ENCODE measurements around the gene GRIA4. TPM values are rescaled to one million over a fixed set of nuclear protein-coding genes. Genes with fewer than 3 reads are reported as not detected.

Gene GRIA4
- total and polyA plus RNA-seq, 11 donors, result 0.45 TPM; not detected in 10

DNA sequence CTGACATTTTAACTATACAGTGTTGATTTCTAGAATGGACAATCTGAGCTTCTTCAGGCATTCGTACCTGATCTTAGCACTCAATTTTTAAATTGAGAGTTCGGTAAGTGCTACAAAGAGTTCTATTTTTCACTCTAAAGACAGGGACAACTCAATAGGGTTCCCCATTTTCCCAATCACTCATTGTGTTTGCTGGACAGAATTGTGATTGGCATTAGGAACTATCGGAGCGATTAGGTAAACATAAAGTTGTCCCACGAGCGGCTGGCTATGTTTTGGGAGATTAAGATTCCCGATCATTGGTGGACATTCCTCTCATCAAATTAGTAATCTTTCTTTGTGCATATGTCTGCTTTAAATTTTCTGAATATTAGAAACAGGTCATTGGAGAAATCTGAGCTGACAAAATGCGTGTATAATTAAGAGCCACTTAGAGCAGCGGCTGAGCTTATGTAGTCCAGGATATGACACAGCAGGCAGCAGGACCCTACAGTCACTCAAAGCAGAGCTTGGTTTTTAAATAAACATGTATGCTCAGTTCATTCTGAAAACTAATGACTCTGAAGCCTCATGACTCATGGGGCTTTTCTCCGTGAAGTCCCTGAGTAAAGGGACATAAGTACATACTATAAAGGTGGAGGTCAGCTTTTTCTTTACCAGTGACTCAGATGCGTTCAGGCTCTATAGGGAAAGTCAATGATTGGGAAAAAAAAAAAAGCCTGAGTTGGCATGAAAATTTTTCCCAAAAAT is 109.4 kb downstream of the GRIA4 start:
- Histone ChIP-seq H3K27ac (no peak overlapping the region), H3K4me3 (no peak overlapping the region), H3K36me3 (no peaks in the 10 kb centered on the region), H3K4me1 (no peaks in the 10 kb centered on the region), H3K27me3 (no peaks in the 10 kb centered on the region), H3K9me3 (no peaks in the 10 kb centered on the region)
- ATAC-seq, result no peak
- intact Hi-C loops (cut with DNase I), result no loop called here
- 85 to 87% (median 87%) methylated on average over 11 of the region's 11 CpGs for WGBS, 4 donors
- TF ChIP-seq, protein P1, sequence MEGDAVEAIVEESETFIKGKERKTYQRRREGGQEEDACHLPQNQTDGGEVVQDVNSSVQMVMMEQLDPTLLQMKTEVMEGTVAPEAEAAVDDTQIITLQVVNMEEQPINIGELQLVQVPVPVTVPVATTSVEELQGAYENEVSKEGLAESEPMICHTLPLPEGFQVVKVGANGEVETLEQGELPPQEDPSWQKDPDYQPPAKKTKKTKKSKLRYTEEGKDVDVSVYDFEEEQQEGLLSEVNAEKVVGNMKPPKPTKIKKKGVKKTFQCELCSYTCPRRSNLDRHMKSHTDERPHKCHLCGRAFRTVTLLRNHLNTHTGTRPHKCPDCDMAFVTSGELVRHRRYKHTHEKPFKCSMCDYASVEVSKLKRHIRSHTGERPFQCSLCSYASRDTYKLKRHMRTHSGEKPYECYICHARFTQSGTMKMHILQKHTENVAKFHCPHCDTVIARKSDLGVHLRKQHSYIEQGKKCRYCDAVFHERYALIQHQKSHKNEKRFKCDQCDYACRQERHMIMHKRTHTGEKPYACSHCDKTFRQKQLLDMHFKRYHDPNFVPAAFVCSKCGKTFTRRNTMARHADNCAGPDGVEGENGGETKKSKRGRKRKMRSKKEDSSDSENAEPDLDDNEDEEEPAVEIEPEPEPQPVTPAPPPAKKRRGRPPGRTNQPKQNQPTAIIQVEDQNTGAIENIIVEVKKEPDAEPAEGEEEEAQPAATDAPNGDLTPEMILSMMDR (IDR thresholded peaks at IDR 0.05), result no peak
- no peak for TF ChIP-seq POLR2A (IDR thresholded peaks at IDR 0.05)
- no peak for DNase-seq

- Histone ChIP-seq H3K27me3 (no peaks in the 10 kb centered on the region), H3K4me3 (no peak overlapping the region), H3K4me1 (no peaks in the 10 kb centered on the region), H3K9me3 (no peaks in the 10 kb centered on the region), H3K36me3 (no peaks in the 10 kb centered on the region), H3K27ac (no peak overlapping the region)
- DNase-seq, result no peak
- no peak for TF ChIP-seq POLR2A (IDR thresholded peaks at IDR 0.05)
- TF ChIP-seq, protein P1 (IDR thresholded peaks at IDR 0.05), result no peak
- intact Hi-C loops (cut with DNase I), result no loop called here
- ATAC-seq, result no peak
- 76 to 82% (median 80%) methylated on average over 2 of the region's 2 CpGs for WGBS, 4 donors
Measured at GRCh38 chr11:105720096-105720495, 110.2 kb downstream of the GRIA4 start.

- Histone ChIP-seq H3K27ac (no peak overlapping the region), H3K9me3 (peaks cover 0 to 8% (median under 1%) of the 10 kb centered on the region in 12 donors), H3K4me1 (no peaks in the 10 kb centered on the region), H3K4me3 (no peak overlapping the region), H3K27me3 (no peaks in the 10 kb centered on the region), H3K36me3 (no peaks in the 10 kb centered on the region)
- WGBS, 4 donors, result 73 to 81% (median 76%) methylated on average over 3 of the region's 3 CpGs
- ATAC-seq (no peak), DNase-seq (no peak)
- intact Hi-C loops (cut with DNase I), result no loop called here
- TF ChIP-seq, protein P1 (IDR thresholded peaks at IDR 0.05), result no peak
- TF ChIP-seq POLR2A (IDR thresholded peaks at IDR 0.05), result no peak
Measured at GRCh38 chr11:105723269-105723668, 113.4 kb downstream of the GRIA4 start.

GRCh38 chr11:105732611-105733010 is 122.7 kb downstream of the GRIA4 start:
- no peak for DNase-seq
- WGBS, 4 donors, result 87 to 90% (median 88%) methylated on average over 3 of the region's 3 CpGs
- H3K27ac ChIP-seq, result no peak overlapping the region

More at GRCh38 chr11:105732611-105733010, 122.7 kb downstream of the GRIA4 start:
- TF ChIP-seq POLR2A (IDR thresholded peaks at IDR 0.05), result no peak
- TF ChIP-seq, protein P1 (IDR thresholded peaks at IDR 0.05), result no peak
- Histone ChIP-seq H3K4me3 (no peak overlapping the region), H3K36me3 (no peaks in the 10 kb centered on the region), H3K27me3 (no peaks in the 10 kb centered on the region), H3K9me3 (peaks cover 0 to 19% (median 4%) of the 10 kb centered on the region in 12 donors), H3K4me1 (no peaks in the 10 kb centered on the region)
- intact Hi-C loops (cut with DNase I), result no loop called here
- no peak for ATAC-seq

All from heart left ventricle (tissue), 16 donors.